HG03460 (cell line): Measurements from ENCODE around the gene SERAC1.
"Not testable (repeated sequence)": the region's sequence is repeated elsewhere in the genome, so short reads cannot be mapped to it uniquely, and the experiment has no call there.

Experiments used
- ATAC-seq: cut with Tn5 transposase; IDR thresholded peaks from one replicate; pipeline ENCODE4 v1.9.1; 2021; ENCODE audit not compliant: unreplicated experiment

Gene SERAC1

GRCh38 chr6:158174514-158174913, 6.5 kb upstream of the SERAC1 start:
- no peak for ATAC-seq

DNA sequence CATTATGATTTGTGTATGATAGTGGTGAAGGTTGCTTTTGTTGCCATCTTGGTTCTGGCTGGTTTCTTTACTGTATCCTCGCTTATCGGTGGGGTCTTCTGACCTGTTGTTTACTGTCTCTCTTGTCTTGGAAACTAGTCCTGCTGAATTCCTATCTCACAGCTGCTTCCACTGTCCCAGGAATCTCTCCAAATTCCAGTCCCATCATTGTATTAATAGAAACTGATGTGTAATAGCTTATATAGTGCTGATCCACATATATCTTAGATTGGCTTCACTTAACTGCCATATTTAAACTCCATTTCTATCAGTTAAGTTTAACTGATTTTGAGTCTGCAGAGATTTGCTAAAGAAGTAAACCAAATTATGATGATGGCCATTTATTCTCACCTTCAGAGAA, 6.0 kb upstream of the SERAC1 start:
- no peak for ATAC-seq

- no peak for ATAC-seq
These were observed 3.9 kb upstream of the SERAC1 start for GRCh38 chr6:158172001-158172400.

DNA sequence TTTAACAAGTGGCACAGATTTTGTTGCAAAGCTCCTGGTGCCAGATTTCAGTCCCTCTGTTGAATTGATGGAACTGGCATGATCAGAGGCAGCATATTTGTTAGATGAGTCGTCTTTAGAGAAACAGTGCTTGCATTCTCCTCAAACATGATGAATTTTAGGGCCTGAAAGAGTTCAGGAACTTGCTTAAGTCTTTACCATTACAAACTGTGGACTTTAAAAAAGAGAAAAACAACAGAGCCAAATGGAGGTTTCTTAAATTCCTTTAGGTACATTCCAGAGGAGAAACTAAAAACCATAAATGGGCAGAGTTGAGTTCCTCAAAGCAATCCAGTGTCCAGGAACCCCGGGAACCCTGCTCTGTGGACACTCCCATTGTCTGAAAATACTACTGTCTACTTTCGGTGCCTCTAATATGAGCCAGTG, 2.6 kb upstream of the SERAC1 start:
- no peak for ATAC-seq

DNA sequence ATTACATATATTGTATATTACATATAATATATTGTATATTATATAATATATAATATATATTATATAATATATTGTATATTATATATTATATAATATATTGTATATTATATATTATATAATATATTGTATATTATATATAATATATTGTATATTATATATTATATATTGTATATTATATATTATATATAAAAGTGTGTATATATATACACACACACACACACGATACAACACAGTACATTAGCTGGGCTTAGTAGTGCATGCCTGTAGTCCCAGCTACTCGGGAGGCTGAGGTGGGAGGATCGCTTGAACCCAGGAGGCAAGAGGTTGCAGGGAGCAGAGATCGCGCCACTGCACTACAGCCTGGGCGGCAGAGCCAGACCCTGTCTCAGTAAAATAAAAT, 1.6 kb upstream of the SERAC1 start:
- not testable (repeated sequence) for ATAC-seq

- ATAC-seq, result no peak
These were observed 2.1 kb downstream of the SERAC1 start for GRCh38 chr6:158165919-158166416.

DNA sequence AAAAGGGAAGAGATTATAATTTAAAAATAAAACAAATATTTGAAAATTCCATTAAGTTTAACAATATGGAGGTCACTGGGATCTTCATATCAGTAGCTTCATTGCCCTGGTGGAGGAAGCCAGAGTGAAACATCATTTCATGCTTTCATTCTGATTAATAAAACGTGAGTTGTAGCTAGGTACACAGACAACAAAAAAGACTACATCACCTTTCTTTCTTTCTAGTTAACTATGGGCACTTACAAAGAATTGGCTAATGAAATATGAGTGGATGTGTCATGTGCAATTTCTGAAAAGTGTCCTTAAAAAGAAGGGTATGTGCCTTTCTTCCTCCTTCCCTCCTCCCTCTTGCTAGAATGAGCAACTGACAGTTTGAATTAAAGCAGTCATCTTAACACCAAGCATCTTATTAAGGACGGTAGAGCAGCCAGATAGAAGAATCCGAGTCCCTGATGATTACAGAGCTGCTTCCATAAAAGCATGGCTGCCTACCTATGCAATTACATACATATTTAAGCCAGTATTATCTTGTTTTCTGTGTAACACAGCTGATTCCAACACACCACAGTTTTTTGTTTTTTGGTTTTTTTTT, 3.4 kb downstream of the SERAC1 start:
- ATAC-seq, result no peak

DNA sequence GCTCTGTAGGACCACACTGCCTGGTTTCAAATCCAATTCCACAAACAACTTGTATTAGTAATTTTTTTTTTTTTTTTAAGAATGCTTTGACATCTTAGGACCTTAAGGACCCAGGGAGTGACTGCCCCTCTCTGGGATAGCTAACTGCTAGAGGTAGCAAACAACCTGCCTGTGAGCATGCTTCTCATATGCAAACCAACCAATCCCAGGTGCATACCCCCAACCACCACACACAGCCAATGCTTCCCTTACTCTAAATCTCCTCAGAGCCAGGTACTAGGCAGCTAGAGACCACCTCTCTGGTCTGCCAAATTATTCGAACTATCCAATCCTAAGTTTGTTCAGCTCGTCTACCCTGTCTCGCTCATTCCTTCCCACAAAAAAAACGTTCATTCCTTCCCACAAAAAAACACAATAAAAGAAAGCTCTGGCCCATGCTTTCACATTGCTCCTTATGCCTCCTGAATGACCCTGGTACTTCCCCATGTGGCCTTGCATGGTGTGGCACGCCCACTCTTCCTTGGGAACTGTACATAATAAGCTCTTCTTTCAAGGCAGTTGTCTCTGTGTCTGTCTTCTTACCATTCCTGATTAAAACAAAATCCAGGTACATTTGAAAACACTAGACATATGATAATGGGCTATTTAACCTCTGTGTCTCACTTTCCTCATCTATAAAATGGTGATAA, 6.4 kb downstream of the SERAC1 start:
- ATAC-seq, result no peak

- no peak for ATAC-seq
These were observed 7.0 kb downstream of the SERAC1 start for GRCh38 chr6:158160932-158161539.

- no peak for ATAC-seq
These were observed 9.3 kb downstream of the SERAC1 start for GRCh38 chr6:158158748-158159147.

GRCh38 chr6:158158123-158158522, 9.9 kb downstream of the SERAC1 start:
- ATAC-seq, result no peak

DNA sequence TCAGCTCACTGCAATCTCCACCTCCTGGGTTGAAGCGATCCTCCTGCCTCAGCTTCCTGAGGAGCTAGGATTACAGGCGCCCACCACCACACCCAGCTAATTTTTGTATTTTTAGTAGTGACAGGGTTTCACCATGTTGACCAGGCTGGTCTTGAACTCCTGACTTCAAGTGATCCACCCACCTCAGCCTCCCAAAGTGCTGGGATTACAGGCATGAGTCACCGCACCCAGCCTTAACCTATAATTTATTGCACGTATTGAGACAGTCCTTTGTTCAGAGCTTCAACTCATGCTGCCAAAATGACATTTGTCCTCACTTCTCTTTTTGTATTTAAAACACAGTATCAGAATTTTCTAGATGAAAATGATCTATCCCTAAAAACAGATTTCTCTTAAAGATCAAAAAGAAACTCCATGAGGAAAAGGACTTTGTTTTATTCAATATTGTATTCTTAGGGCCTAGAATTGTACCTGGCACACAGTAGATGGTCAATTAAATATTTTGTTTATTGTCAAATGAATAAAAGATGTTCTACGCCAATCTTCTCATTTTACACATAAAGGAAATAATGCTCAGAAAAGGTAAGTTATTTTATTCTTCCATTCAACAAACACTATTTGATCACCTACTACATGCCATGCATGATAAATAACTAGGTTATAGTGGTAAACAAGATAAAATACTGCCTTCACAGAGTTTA, 10.8 kb downstream of the SERAC1 start:
- ATAC-seq, result no peak

GRCh38 chr6:158154816-158155215, 13.2 kb downstream of the SERAC1 start:
- ATAC-seq, result no peak

- no peak for ATAC-seq
These were observed 14.5 kb downstream of the SERAC1 start for GRCh38 chr6:158153576-158153975.

- ATAC-seq, result no peak
These were observed 15.4 kb downstream of the SERAC1 start for GRCh38 chr6:158152659-158153058.

- ATAC-seq, result not testable (repeated sequence)
These were observed 16.0 kb downstream of the SERAC1 start for GRCh38 chr6:158152025-158152424.

GRCh38 chr6:158150701-158151100, 17.4 kb downstream of the SERAC1 start:
- ATAC-seq, result no peak

- no peak for ATAC-seq
These were observed 18.4 kb downstream of the SERAC1 start for GRCh38 chr6:158149641-158150040.

GRCh38 chr6:158143700-158144099, 24.4 kb downstream of the SERAC1 start:
- ATAC-seq, result no peak

- ATAC-seq, result no peak
These were observed 25.3 kb downstream of the SERAC1 start for GRCh38 chr6:158142789-158143188.

GRCh38 chr6:158131926-158132325, 36.1 kb downstream of the SERAC1 start:
- ATAC-seq, result no peak

DNA sequence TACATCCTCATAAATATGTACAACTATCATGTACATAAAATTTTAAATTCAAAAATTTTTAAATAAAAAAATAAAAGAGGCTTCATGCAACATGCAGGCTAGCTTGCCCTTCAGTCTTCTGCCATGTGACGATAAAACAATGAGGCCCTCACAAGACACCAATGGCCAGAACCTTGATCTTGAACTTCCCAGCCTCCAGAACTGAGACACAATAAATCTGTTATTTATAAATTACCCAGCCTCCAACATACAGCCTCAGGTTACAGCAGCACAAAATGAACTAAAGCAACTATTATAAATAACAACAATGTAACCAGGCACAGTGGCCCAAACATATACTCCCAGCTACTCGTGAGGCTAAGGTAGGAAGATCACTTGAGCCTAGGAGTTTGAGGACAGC, 42.8 kb downstream of the SERAC1 start:
- no peak for ATAC-seq
